ENCODE measurements around the gene LEPROT.

LEPROT gene

GRCh38 chr1:65412984-65413375 is 7.5 kb upstream of the LEPROT start:
- Histone ChIP-seq H3K36me3 (ENCODE audit: insufficient read depth, low read length) (no peaks in the 10 kb centered on the region), H2AFZ (ENCODE audit: low read length, unreplicated experiment) (no peak overlapping the region), H3K4me3 (ENCODE audit: low read depth, low read length) (no peak overlapping the region), H3K27me3 (ENCODE audit: insufficient read depth, low read length) (no peaks in the 10 kb centered on the region), H3K4me1 (ENCODE audit: control insufficient read depth, insufficient read depth, low read length, unreplicated experiment) (peaks cover 18% of the 10 kb centered on the region), H3K27ac (ENCODE audit: low read depth, low read length) (no peak overlapping the region), H3K79me2 (ENCODE audit: control insufficient read depth, insufficient read depth, low read length, unreplicated experiment) (no peaks in the 10 kb centered on the region)

- Histone ChIP-seq H3K79me2 (ENCODE audit: control insufficient read depth, insufficient read depth, low read length, unreplicated experiment) (no peaks in the 10 kb centered on the region), H3K27me3 (ENCODE audit: insufficient read depth, low read length) (no peaks in the 10 kb centered on the region), H3K27ac (ENCODE audit: low read depth, low read length) (no peak overlapping the region), H3K4me1 (ENCODE audit: control insufficient read depth, insufficient read depth, low read length, unreplicated experiment) (peaks cover 18% of the 10 kb centered on the region), H3K36me3 (ENCODE audit: insufficient read depth, low read length) (no peaks in the 10 kb centered on the region), H3K4me3 (ENCODE audit: low read depth, low read length) (no peak overlapping the region), H2AFZ (ENCODE audit: low read length, unreplicated experiment) (no peak overlapping the region)
Measured at GRCh38 chr1:65414538-65414937, 5.9 kb upstream of the LEPROT start.

DNA sequence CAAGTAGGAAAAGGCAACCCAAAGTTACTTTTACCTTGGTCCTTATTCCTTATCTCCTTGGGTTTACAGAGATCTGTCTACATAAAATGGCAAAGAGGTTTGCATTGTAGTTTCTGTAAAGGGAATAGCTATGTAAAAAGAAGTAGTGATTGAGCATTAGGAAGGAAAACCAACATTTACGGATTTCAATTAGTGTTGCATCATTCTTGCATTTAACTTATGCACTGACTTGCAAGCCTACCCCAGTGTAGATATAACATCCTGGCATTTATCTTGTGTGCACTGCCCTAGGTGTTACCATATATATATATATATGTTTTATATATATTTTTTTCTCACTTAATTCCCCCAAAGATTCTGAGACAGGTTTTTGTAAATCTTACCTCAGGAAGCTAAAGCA is 3.7 kb upstream of the LEPROT start:
- H3K4me1 ChIP-seq (ENCODE audit: control insufficient read depth, insufficient read depth, low read length, unreplicated experiment), result peaks cover 16% of the 10 kb centered on the region
- no peak overlapping the region for H3K4me3 ChIP-seq (ENCODE audit: low read depth, low read length)
- no peak overlapping the region for H2AFZ ChIP-seq (ENCODE audit: low read length, unreplicated experiment)
- H3K79me2 ChIP-seq (ENCODE audit: control insufficient read depth, insufficient read depth, low read length, unreplicated experiment), result peaks cover 8% of the 10 kb centered on the region
- H3K27me3 ChIP-seq (ENCODE audit: insufficient read depth, low read length), result no peaks in the 10 kb centered on the region
- H3K36me3 ChIP-seq (ENCODE audit: insufficient read depth, low read length), result no peaks in the 10 kb centered on the region
- H3K27ac ChIP-seq (ENCODE audit: low read depth, low read length), result no peak overlapping the region

- Histone ChIP-seq H3K36me3 (ENCODE audit: insufficient read depth, low read length) (no peaks in the 10 kb centered on the region), H3K4me3 (ENCODE audit: low read depth, low read length) (no peak overlapping the region), H3K4me1 (ENCODE audit: control insufficient read depth, insufficient read depth, low read length, unreplicated experiment) (peaks cover 17% of the 10 kb centered on the region), H3K27ac (ENCODE audit: low read depth, low read length) (no peak overlapping the region), H3K79me2 (ENCODE audit: control insufficient read depth, insufficient read depth, low read length, unreplicated experiment) (peaks cover 18% of the 10 kb centered on the region), H2AFZ (ENCODE audit: low read length, unreplicated experiment) (no peak overlapping the region), H3K27me3 (ENCODE audit: insufficient read depth, low read length) (no peaks in the 10 kb centered on the region)
Measured at GRCh38 chr1:65417729-65418128, 2.7 kb upstream of the LEPROT start.

- no peak overlapping the region for H2AFZ ChIP-seq (ENCODE audit: low read length, unreplicated experiment)
- no peak overlapping the region for H3K4me3 ChIP-seq (ENCODE audit: low read depth, low read length)
Measured at GRCh38 chr1:65418522-65419185, 1.8 kb upstream of the LEPROT start.

GRCh38 chr1:65419681-65420589 is 533 bp upstream of the LEPROT start:
- Histone ChIP-seq H3K27ac (ENCODE audit: low read depth, low read length) (peak overlapping the region; percentile 96), H3K36me3 (ENCODE audit: insufficient read depth, low read length) (no peaks in the 10 kb centered on the region), H3K4me1 (ENCODE audit: control insufficient read depth, insufficient read depth, low read length, unreplicated experiment) (peaks cover 39% of the 10 kb centered on the region), H2AFZ (ENCODE audit: low read length, unreplicated experiment) (peak overlapping the region; percentile 77), H3K4me3 (ENCODE audit: low read depth, low read length) (peak overlapping the region; percentile 99), H3K27me3 (ENCODE audit: insufficient read depth, low read length) (no peaks in the 10 kb centered on the region), H3K79me2 (ENCODE audit: control insufficient read depth, insufficient read depth, low read length, unreplicated experiment) (peaks cover 33% of the 10 kb centered on the region)

More at GRCh38 chr1:65418522-65419185, 1.8 kb upstream of the LEPROT start:
- Histone ChIP-seq H3K79me2 (ENCODE audit: control insufficient read depth, insufficient read depth, low read length, unreplicated experiment) (peaks cover 27% of the 10 kb centered on the region), H3K27ac (ENCODE audit: low read depth, low read length) (no peak overlapping the region), H3K36me3 (ENCODE audit: insufficient read depth, low read length) (no peaks in the 10 kb centered on the region), H3K27me3 (ENCODE audit: insufficient read depth, low read length) (no peaks in the 10 kb centered on the region), H3K4me1 (ENCODE audit: control insufficient read depth, insufficient read depth, low read length, unreplicated experiment) (peaks cover 26% of the 10 kb centered on the region)

- Histone ChIP-seq H3K4me1 (ENCODE audit: control insufficient read depth, insufficient read depth, low read length, unreplicated experiment) (peaks cover 54% of the 10 kb centered on the region), H3K27ac (ENCODE audit: low read depth, low read length) (peak overlapping the region; percentile 96), H3K4me3 (ENCODE audit: low read depth, low read length) (peak overlapping the region; percentile 99), H3K79me2 (ENCODE audit: control insufficient read depth, insufficient read depth, low read length, unreplicated experiment) (peaks cover 44% of the 10 kb centered on the region), H2AFZ (ENCODE audit: low read length, unreplicated experiment) (peak overlapping the region; percentile 76), H3K27me3 (ENCODE audit: insufficient read depth, low read length) (no peaks in the 10 kb centered on the region), H3K36me3 (ENCODE audit: insufficient read depth, low read length) (peaks cover 4% of the 10 kb centered on the region; the same call in 1 of the 2 replicates)
Measured at GRCh38 chr1:65421351-65422025, 1.0 kb downstream of the LEPROT start.

DNA sequence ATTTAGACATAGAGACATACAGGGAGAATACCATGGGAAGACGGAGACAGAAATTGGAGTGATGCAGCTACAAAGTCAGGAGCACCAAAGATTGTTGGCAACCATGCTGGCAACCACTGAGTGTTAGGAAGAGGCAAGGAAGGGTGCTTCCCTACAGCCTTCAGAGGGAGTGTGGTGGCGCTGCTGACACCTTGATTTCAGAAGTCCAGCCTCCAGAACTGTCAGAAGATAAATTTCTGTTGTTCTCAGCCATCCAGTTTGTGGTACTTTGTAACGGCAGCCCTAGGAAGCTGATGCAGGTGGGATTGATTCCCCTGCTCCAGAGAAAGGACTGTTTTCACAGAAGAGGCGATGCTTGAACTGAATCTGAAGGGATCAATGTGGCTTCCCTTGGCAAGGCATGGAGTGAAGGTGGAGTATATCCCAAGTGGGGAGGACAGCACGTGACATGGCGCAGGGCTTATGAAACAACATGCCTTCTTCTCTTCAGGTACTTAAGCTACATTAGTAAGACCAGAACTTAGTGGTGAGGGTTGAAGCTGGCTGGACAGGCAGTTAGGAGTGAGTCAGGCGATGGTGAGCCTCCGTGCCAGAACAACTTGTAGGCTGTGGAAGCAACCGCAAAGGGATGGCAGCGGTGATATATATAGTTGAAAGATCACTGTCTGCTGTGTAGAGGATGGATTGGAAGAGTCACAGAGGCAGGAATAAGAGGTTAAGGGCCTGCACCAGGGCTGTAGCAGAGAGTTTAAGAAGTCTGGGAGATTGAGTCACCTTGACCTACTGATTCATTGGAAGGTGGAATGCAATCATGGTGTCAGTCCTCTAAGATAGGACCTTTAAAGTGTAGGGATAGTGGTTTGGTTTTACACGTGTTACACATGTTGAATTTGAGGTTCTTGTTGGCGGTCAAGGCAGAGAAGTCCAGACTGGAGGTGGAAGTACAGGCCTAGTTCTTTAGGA is 2.1 kb downstream of the LEPROT start:
- H2AFZ ChIP-seq (ENCODE audit: low read length, unreplicated experiment), result no peak overlapping the region
- H3K36me3 ChIP-seq (ENCODE audit: insufficient read depth, low read length), result peaks cover 11% of the 10 kb centered on the region
- no peaks in the 10 kb centered on the region for H3K27me3 ChIP-seq (ENCODE audit: insufficient read depth, low read length)
- H3K4me3 ChIP-seq (ENCODE audit: low read depth, low read length), result peak overlapping the region; percentile 99
- peak overlapping the region; percentile 96 for H3K27ac ChIP-seq (ENCODE audit: low read depth, low read length)
- H3K4me1 ChIP-seq (ENCODE audit: control insufficient read depth, insufficient read depth, low read length, unreplicated experiment), result peaks cover 55% of the 10 kb centered on the region
- peaks cover 45% of the 10 kb centered on the region for H3K79me2 ChIP-seq (ENCODE audit: control insufficient read depth, insufficient read depth, low read length, unreplicated experiment)

GRCh38 chr1:65423884-65424572 is 3.6 kb downstream of the LEPROT start:
- Histone ChIP-seq H3K27ac (ENCODE audit: low read depth, low read length) (peak overlapping the region; percentile 96), H3K79me2 (ENCODE audit: control insufficient read depth, insufficient read depth, low read length, unreplicated experiment) (peaks cover 46% of the 10 kb centered on the region)

More at GRCh38 chr1:65423884-65424572, 3.6 kb downstream of the LEPROT start:
- Histone ChIP-seq H3K36me3 (ENCODE audit: insufficient read depth, low read length) (peaks cover 18% of the 10 kb centered on the region), H2AFZ (ENCODE audit: low read length, unreplicated experiment) (no peak overlapping the region), H3K4me3 (ENCODE audit: low read depth, low read length) (peak overlapping the region; percentile 99), H3K4me1 (ENCODE audit: control insufficient read depth, insufficient read depth, low read length, unreplicated experiment) (peaks cover 55% of the 10 kb centered on the region), H3K27me3 (ENCODE audit: insufficient read depth, low read length) (no peaks in the 10 kb centered on the region)
